HG03558 (cell line): Measurements from ENCODE around the gene PDGFB.

Experiments used
- ATAC-seq: cut with Tn5 transposase; IDR thresholded peaks from one replicate; pipeline ENCODE4 v1.9.1; 2021; ENCODE audit warnings: moderate number of reproducible peaks; ENCODE audit not compliant: unreplicated experiment; ENCODE audit errors: extremely low read depth

Gene PDGFB

DNA sequence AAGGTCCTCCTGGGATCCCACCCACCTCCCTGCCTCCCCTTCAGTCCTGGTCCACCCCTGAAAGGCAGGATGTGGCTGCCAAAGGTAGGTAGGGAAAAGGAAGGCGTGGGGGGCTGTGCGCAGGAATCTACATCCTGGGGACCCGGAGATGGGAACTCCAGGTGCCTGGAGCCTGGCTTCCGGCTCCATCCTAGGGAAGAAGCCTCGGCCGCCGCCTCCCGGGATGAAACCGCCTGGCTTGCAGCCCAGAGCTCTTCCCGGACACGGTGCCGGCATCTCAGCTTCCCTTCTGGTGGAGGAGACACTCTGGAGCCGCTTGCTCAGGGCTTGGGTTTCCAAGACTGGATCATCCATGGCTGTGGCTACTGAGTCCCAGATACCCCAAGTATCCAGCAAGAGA, 33.3 kb upstream of the PDGFB start:
- ATAC-seq = no peak

DNA sequence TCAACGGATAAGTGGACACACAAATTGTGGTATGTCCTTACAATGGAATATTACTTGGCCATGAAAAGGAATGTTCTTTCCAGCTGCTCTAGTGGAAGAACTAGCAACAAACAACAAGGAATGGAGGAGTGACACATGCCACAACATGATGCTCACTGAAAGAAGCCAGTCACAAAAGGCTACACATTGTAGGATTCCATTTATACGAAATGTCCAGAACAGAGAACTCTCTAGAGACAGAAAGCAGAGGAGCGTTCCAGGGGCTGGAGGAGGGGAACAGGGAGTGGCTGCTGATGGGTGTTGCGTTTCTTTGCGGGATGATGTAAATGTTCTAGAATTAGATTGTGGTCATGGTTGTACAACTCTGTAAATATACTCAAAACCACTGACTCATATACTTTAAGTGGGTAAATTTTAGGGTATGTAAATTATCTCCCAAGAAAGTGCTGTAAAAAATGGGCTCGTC, 32.4 kb upstream of the PDGFB start:
- no peak for ATAC-seq

DNA sequence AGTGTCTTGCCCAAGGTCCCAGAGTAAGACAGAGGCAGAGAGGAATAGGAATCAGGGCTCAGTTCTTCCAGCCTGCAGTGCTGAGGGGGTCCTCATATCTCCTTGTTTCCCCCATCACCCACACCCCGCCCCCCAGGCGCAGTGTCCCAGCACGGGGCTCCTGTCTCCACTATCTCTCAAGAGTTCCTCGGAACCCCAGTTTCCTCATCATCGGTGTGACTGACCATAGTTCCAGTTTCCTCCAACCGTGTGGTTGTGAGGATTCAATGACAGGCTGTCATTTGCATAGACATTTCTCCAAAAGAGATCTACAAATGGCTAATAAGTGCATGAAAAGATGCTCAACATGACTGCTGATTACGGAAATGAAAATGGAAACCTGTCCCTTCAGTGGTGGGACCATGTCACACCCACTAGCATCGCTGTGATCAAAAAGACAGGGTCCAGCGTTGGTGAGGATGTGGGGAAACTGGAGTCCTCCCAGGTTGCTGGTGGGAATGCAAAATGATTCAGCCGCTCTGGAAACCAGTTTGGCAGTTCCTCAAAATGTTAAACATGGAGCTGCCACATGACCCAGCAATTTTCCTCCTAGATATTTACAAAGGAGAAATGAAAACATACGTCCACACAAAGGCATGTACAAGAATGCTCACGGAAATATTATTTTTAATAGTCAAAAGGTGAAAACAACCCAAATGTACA, 31.8 kb upstream of the PDGFB start:
- no peak for ATAC-seq

DNA sequence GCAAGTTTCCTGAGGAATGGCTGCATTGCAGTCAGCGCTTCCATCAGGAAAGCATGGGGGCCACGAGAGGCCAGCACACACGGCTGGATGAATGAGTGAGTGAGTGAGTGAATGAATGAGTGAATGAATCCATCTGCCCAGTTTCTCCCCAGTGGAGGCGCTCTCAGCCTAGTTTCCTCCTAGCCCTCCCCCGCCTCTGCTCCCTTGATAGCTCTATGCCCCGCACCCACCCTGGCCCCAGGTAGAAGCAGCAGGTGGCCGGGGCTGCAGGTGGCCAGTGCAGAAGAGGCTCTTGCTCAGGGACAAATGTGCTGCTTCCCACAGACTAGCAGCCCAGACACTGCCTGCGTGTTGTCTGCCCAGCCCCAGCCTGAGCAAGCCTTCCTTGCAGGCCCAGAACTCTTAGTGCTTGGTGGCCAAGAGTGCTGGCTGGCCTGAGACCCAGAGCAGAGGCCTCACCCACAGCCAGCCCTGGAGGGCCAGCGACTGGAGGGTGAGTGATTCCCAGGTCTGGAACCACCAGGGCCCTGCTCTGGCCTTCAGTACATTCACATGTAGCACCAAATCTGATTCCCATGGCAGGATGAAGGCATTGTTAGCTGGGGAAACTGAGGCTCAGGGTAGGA, 31.1 kb upstream of the PDGFB start:
- ATAC-seq = no peak

DNA sequence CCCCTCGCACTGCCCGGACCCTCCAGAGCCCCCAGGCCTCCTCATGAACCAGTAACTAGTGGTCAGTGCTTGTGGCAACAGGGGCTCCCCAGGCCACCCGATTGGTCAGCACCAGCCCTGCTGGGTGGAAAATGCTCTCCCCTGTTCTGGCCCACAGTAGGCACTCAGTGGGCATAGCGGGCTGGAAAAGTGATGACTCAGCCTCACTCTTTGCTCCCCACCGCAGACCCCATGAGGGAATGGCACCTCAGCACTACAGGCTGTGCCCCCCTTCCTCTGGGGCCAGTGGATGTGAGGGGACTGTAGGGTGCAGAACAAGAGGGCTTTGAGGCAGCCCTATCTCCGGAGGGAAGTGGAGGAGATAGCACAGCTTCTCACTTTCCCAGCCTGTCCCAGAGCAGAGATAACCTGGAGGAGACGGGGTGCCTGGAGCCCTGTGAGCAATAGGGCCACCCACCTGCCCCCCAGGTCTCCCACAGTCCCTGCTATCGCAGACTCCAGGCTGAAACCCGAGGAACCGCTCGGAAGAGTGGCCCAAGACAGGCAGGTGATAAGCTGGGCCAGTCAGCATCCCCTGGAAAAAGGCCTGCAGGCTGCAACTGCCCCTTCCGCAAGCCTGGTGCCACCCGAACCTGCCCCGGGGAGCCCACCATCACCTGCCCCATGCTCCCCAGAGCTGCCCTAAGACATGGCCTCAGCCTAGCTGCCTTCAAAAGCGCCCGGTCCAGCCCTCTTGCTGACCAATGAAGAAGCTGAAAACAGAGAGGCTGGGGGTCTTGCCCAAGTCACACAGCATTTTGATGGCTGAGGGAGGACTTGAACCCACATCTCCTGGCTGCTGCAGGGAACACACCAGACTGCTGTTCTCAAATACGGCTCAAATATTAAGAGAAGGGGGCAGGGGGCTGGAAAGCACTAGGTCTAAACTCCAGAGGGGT, 29.4 kb upstream of the PDGFB start:
- no peak for ATAC-seq

DNA sequence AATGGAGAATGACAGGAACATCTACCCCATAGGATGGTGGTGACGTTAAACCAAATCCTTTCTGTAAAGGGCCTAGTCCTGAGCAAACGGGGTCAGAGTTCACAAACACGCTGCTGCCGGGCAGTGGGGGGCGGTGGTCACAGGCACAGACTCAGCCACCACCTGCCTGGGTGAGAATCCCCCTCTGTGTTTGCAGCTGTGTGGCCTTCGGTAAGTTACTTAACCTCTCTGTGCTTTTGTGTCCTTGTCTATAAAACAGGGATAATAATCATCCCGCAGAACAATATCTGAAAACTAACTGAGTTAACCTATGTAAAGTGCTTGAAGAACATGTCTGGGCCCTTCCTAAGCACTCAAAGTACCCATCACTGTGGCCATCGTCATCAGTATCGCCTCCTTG, 26.0 kb upstream of the PDGFB start:
- ATAC-seq = no peak

DNA sequence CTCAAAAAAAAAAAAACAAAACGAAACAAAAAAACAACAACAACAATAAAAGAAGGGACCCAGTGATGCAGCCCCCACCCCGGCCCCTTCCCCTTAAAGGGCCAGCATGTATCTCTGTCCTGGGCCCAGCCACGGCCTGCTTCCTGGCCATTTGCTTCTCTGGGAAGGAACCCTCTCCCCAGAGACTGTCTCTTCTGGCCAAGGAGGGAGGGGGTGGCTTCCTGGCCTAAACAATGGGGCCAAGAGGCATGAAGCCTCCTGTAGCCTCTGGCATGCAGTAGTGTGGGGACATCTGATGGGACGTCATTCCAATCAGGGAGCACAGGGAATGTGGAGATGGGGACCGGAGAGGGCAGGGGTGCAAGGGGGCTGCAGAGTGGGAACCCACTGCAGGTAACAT, 25.5 kb upstream of the PDGFB start:
- ATAC-seq = no peak

- no peak for ATAC-seq
Measured at GRCh38 chr22:39269095-39269790, 24.5 kb upstream of the PDGFB start.

GRCh38 chr22:39268645-39269044, 23.9 kb upstream of the PDGFB start:
- no peak for ATAC-seq

DNA sequence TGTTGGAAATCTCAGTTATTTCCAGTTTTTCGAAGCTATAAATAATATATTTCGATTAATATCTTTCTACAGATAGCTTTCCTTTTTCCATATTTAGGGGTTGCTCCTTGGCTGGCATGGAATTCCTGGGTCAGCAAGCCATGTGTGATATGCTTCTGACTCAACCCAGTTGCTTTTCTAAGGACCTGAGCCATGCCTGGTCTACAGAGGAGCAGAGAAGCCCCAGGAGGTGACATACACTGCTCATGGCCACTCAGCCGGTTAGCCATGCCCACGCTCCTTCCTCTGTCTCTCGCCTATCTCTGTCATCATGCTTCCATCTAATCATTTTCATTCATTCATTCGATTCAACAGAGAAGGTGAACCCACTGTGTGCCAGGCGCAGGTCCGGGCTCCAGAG, 23.2 kb upstream of the PDGFB start:
- no peak for ATAC-seq

GRCh38 chr22:39266398-39267030, 21.7 kb upstream of the PDGFB start:
- ATAC-seq = peak; percentile 43

DNA sequence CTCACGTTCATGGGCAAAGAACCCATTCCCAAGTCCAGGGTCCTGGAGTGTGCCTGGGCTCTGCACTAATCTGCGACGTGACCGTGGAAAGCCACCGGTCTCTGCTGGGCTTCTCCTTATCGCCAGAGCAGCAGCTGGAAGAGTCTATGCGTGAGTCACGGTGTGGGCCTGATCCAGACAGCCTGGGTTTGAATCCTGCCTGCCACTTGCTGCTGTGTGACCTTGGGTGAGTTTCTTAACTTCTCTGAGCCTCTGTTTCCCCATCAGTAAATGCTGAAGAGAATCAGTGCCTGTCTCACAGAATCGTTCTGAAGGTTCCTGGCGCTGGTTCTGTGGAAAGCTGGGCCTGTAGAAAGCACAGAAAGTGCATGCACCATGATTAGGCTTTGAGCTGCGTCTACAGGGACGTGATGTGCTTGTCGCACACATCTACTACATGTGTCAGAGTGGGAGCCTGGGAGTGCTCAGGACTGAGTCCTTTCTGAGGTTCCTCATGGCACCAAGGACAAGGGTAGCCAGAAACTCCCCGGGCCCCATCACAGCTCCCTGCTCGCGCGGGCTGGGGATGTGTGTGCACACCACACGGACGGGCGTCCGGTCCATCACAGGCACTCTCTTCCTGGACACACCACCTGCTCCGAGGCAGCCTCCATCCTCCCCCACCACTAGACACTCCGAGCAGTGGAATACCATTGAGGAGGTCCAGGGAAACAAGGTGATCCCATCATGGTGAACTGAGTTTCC, 20.5 kb upstream of the PDGFB start:
- ATAC-seq = no peak

- ATAC-seq = no peak
Measured at GRCh38 chr22:39264349-39265038, 19.7 kb upstream of the PDGFB start.

DNA sequence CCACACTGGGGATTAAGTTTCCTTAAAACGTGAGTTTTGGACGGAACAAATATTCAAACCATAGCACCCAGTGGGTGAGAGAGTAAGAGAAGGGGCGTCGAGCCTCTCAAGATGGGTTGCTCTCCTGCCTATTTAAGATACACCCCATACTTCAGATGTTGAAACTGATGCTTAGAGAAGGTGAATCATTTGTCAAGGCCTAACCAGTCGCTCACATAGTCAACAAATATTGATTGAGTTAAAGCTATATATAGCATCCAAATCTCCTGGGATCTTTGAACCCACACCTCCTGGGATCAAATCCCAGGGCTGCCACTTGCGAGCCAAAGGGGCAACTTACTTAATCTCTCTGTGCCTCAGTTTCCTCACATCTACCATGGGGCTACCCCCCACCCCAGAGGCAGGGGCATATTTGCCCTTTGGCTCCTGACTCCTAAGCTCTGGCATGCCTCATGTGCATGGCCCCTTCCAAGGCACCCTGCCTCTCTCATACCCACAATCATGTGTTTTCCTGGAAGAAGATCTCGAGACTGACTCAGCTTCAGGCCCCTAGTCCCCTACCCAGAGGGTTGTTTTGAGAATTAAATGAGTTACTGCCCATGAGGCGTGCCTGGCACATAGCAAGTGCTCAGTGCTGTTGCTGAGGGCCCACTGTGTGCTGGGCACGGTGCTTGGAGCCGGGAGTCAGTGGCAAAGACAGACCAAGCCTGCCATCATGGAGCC, 19.0 kb upstream of the PDGFB start:
- no peak for ATAC-seq

DNA sequence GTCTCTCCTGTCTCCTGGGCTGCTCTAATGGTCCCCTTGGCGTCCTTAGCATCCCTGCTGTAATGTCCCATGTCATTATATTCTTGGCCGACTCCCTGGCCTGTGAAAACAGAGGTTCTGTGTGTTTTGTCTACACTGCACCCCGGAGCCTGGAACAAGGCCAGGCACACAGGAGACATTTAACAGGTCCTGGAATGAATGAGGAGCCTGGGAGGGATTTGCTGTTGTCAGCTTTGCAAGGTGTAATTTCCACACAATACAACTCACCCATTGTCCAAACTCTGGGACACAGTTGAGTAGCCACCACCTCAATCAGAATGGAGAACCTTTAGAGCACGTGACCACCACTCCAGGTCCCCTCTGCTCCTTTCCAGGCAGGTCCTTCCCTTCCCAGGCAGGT, 14.9 kb upstream of the PDGFB start:
- ATAC-seq = no peak

GRCh38 chr22:39257901-39258475, 13.2 kb upstream of the PDGFB start:
- no peak for ATAC-seq

DNA sequence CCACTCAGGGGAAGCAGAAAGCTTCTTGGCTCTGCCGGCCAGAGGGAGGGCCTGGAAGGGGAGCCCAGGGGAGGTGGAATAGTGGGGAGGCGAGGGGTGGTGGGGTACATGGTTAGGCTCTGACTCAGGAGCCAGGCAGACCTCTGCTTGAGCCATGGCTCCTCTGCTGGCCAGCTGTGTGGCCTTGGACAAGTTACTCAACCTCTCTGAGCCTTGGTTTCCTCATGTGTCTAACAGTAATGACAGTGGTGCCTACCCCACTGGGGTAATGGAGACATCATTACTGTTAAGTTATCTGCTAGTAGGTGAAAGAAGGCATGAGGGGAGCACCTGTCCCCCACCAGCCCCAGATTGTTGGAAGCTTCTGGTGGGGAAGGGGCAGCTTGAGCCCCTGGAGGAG, 12.2 kb upstream of the PDGFB start:
- no peak for ATAC-seq

- no peak for ATAC-seq
Measured at GRCh38 chr22:39256186-39256552, 11.4 kb upstream of the PDGFB start.
